GM12875 (cell line): ENCODE results near the gene TTC39A.

Source experiments
- H3K4me3 ChIP-seq: one replicate; pipeline ENCODE4 v1.5.1; 2011; ENCODE audit warnings: low read depth, low read length, control low read depth
- TF ChIP-seq, protein P1 (sequence below): IDR thresholded peaks from 2 replicates; pipeline ENCODE4 v1.5.1; 2011; ENCODE audit warnings: low read depth, mild to moderate bottlenecking, control low read depth, inconsistent platforms, low read length, moderate library complexity, borderline replicate concordance; ENCODE audit not compliant: insufficient read depth

The TTC39A gene

DNA sequence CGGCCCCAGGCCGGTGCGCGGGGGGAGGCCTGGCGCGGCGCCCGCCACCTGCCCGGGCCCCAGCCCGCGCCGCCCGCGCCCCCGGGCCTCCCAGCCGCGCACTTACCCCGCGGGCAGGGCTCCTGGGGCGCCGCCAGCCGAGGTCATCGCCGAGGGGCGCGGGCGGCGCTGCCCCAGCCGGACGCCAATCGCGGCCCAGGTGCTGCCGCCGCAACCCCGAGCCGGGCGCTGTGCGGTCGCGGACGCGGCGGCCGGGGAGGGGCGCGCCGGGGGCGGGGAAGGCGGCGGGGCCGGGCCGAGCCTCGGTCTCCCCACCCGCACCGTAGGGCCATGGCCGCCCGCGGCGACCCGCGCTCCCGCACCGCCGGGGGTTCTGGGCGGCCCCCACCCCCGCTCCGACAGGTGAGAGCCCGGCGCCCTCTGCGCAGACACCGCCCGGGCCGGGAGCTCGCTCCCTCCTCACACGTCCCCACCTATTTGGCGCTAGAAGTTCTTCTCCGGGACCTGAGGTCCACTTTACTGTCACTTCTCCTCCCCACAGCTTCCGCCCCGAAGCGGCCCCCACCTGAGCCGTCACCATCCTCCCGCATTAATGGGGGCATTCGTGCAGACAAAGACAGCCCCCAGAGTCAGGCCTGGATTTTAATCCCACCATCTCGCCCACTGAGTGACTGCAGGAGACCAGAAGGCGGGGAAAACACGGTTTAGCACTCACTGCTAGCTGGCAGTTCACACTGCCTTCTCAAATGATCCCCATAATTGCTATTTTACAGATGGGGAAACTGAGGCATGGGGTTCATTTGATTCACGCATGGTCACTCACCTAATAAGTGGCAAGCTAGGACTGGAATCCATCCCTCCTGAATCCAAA is at the start of gene TTC39A:
Gene TTC39A (minus strand): TSS at position 232 of the 871 bp plus-strand sequence. CDS start 85 bp downstream, at position 147.
- peak within 1 kb of the TSS; percentile 41 for H3K4me3 ChIP-seq
- TF ChIP-seq, protein P1, sequence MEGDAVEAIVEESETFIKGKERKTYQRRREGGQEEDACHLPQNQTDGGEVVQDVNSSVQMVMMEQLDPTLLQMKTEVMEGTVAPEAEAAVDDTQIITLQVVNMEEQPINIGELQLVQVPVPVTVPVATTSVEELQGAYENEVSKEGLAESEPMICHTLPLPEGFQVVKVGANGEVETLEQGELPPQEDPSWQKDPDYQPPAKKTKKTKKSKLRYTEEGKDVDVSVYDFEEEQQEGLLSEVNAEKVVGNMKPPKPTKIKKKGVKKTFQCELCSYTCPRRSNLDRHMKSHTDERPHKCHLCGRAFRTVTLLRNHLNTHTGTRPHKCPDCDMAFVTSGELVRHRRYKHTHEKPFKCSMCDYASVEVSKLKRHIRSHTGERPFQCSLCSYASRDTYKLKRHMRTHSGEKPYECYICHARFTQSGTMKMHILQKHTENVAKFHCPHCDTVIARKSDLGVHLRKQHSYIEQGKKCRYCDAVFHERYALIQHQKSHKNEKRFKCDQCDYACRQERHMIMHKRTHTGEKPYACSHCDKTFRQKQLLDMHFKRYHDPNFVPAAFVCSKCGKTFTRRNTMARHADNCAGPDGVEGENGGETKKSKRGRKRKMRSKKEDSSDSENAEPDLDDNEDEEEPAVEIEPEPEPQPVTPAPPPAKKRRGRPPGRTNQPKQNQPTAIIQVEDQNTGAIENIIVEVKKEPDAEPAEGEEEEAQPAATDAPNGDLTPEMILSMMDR: no peak

DNA sequence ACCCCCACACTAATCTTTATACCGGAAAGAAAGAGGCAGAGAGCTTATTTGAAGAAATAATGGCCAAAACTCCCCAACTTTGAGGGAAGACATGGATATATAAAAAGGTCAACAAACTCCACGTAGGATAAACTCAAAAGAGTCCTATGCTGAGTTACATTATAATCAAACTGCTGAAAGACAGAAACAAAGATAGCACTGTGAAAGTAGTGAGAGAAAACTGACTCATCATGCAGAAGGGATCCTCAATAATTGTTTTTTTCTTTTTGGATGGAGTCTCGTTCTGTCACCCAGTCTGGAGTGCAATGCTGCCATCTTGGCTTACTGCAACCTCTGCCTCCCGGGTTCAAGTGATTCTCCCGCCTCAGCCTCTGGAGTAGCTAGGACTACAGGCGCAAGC is 48.5 kb upstream of the TTC39A start:
- no peak overlapping the region for H3K4me3 ChIP-seq
- TF ChIP-seq, protein P1: no peak

GRCh38 chr1:51373898-51374297 is 43.5 kb upstream of the TTC39A start:
- no peak overlapping the region for H3K4me3 ChIP-seq
- TF ChIP-seq, protein P1: no peak

DNA sequence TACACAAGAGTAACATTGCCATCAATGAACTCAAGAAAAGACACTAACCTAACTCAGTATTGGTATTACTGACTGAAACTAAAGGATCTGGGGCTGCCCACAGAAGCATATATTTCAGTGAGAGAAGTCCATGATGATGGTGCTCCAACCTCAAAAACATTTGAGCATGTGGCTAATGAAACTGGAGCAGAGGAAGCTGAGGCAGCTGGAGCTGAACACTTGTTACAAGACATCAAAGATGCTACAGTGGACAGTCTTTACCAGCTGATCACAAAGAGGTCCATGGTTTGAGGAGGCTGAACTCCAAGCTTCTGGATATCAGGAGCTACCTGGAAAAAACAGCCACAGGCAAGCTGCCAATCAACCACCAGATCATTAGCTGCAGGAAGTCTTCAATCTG is 42.2 kb upstream of the TTC39A start:
- no peak overlapping the region for H3K4me3 ChIP-seq
- TF ChIP-seq, protein P1: no peak

- TF ChIP-seq, protein P1: no peak
- H3K4me3 ChIP-seq: no peak overlapping the region
These were observed 38.8 kb upstream of the TTC39A start for GRCh38 chr1:51369171-51369570.

- TF ChIP-seq, protein P1: no peak
- no peak overlapping the region for H3K4me3 ChIP-seq
These were observed 35.4 kb upstream of the TTC39A start for GRCh38 chr1:51365774-51366173.

DNA sequence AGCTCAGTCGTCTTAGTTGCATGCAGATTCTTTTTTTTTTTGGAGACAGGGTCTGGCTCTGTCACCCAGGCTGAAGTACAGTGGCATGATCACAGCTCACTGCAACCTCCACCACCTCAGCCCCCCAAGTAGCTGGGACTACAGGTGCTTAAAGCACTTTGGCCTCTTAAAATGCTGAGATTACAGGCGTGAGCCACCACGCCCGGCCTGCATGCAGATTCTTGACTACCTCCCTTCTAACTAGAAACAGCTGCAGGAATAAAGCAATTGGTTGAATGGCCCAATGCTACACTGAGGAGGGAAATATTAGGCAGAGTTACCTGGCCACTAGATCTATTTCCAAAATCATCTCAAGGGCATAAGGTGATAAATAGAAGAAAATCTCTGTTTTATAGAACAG is 29.5 kb upstream of the TTC39A start:
- no peak overlapping the region for H3K4me3 ChIP-seq
- TF ChIP-seq, protein P1: no peak
